SK-N-SH (cell line): Measurements from ENCODE around the gene TMEM50B. TPM values are rescaled to one million over a fixed set of nuclear protein-coding genes. Genes with fewer than 3 reads are reported as not detected.

ENCODE experiments used
- CTCF ChIA-PET: fragments of 300-600, 350-600 bp; formaldehyde crosslinking; extraction: SDS; loops from one replicate; lab custom pipeline; 2021; lab: Yijun Ruan, JAX
- POLR2A ChIA-PET: fragments of 350-600 bp; sonication (Branson Sonifier 250); formaldehyde crosslinking; extraction: SDS; loops from one replicate; lab custom pipeline; 2020; ENCODE audit warnings: antibody characterized with exemption, inconsistent platforms; lab: Yijun Ruan, JAX
- DNase-seq: peaks from one replicate; pipeline ENCODE4 v3.0.0; 2012
- H2AFZ ChIP-seq: fragments of 200-600 bp; sonication (generic); 2 replicates; pipeline ENCODE4 v1.8.1; 2016; ENCODE audit warnings: antibody characterized with exemption, mild to moderate bottlenecking, low read depth
- H3F3A ChIP-seq: fragments of 200-600 bp; sonication (generic); replicated peaks from 2 replicates; pipeline ENCODE3; 2016; ENCODE audit warnings: antibody characterized with exemption, mild to moderate bottlenecking; ENCODE audit not compliant: insufficient read depth
- H3K27ac ChIP-seq, 2 experiments: fragments of 200-500 bp in 1 of 2; fragments of 200-600 bp in 1 of 2; sonication (Bioruptor generic) in 1 of 2; sonication (generic), shearing (Covaris generic) in 1 of 2; 2 replicates each; pipeline versions ENCODE4 v1.5.1 to v1.6.1; 2014 to 2016; ENCODE audit warnings: low read depth in 2 of 2, inconsistent platforms in 1 of 2, low read length in 1 of 2, mild to moderate bottlenecking in 1 of 2, mixed read lengths in 1 of 2
- H3K27me3 ChIP-seq: fragments of 200-600 bp; sonication (generic), shearing (Covaris generic); 2 replicates; pipeline ENCODE4 v1.6.1; 2016; ENCODE audit warnings: mixed run types; ENCODE audit not compliant: insufficient read depth
- H3K36me3 ChIP-seq, 2 experiments: fragments of 200-500 bp in 1 of 2; fragments of 200-600 bp in 1 of 2; sonication (Bioruptor generic) in 1 of 2; sonication (generic) in 1 of 2; replicated peaks in 1 of 2; 2 replicates each; pipeline versions ENCODE3 to v1.5.1; 2014 to 2016; ENCODE audit warnings: low read length in 1 of 2, mild to moderate bottlenecking in 1 of 2; ENCODE audit not compliant: insufficient read depth in 2 of 2, control insufficient read depth in 1 of 2
- H3K4me1 ChIP-seq, 2 experiments: fragments of 200-500 bp in 1 of 2; fragments of 200-600 bp in 1 of 2; sonication (Bioruptor generic) in 1 of 2; sonication (generic), shearing (Covaris generic) in 1 of 2; 2 replicates each; pipeline versions ENCODE4 v1.5.1 to v1.6.1; 2014 to 2016; ENCODE audit warnings: low read depth in 1 of 2, low read length in 1 of 2, mixed run types in 1 of 2; ENCODE audit not compliant: insufficient read depth in 2 of 2, control insufficient read depth in 1 of 2
- H3K4me2 ChIP-seq: fragments of 200-600 bp; sonication (generic), shearing (Covaris generic); 2 replicates; pipeline ENCODE4 v1.6.1; 2017; ENCODE audit warnings: mixed run types
- H3K4me3 ChIP-seq, 2 experiments: fragments of 200-500 bp in 1 of 2; fragments of 200-600 bp in 1 of 2; sonication (Bioruptor generic) in 1 of 2; sonication (generic), shearing (Covaris generic) in 1 of 2; 2 replicates each; pipeline versions ENCODE4 v1.5.1 to v1.8.1; 2014 to 2016; ENCODE audit warnings: low read depth in 2 of 2, inconsistent platforms in 1 of 2, low read length in 1 of 2, mild to moderate bottlenecking in 1 of 2, mixed read lengths in 1 of 2, moderate library complexity in 1 of 2
- H3K79me2 ChIP-seq: fragments of 200-600 bp; sonication (generic); 2 replicates; pipeline ENCODE4 v1.8.1; 2017; ENCODE audit warnings: mild to moderate bottlenecking; ENCODE audit not compliant: insufficient read depth
- H3K9ac ChIP-seq: fragments of 200-600 bp; sonication (generic); 2 replicates; pipeline ENCODE4 v1.6.1; 2017; ENCODE audit warnings: mixed run types
- H3K9me2 ChIP-seq: fragments of 200-600 bp; sonication (generic); 2 replicates; pipeline ENCODE4 v1.6.1; 2017; ENCODE audit warnings: mixed run types
- H3K9me3 ChIP-seq: fragments of 200-600 bp; sonication (generic); 2 replicates; pipeline ENCODE4 v1.6.1; 2017; ENCODE audit warnings: mixed run types, mild to moderate bottlenecking, moderate library complexity
- H4K20me1 ChIP-seq: fragments of 200-600 bp; sonication (generic); 2 replicates; pipeline ENCODE4 v1.6.1; 2017; ENCODE audit warnings: mild to moderate bottlenecking, mixed run types; ENCODE audit not compliant: insufficient read depth
- CHD2 ChIP-seq: fragments of 150-350 bp; IDR thresholded peaks from 2 replicates; pipeline ENCODE4 v1.6.1; 2018; ENCODE audit warnings: low read length; ENCODE audit not compliant: partially characterized antibody
- ELF1 ChIP-seq: IDR thresholded peaks from 2 replicates; pipeline ENCODE4 v1.4.0; 2012
- EP300 ChIP-seq, 2 experiments: IDR thresholded peaks; 2 replicates each; pipeline versions ENCODE4 v1.4.0 to v1.6.1; 2012; ENCODE audit warnings: borderline replicate concordance in 1 of 2, low read depth in 1 of 2, low read length in 1 of 2
- EZH2phosphoT487 ChIP-seq: fragments of 200-600 bp; sonication (generic); IDR thresholded peaks from 2 replicates; pipeline ENCODE4 v1.6.1; 2017; ENCODE audit warnings: low read depth, mixed run types, mild to moderate bottlenecking, antibody characterized with exemption, moderate library complexity, borderline replicate concordance
- FOSL2 ChIP-seq: IDR thresholded peaks from 2 replicates; pipeline ENCODE4 v1.4.0; 2012; ENCODE audit warnings: low read depth, mild to moderate bottlenecking, moderate library complexity, borderline replicate concordance
- FOXJ3 ChIP-seq: sonication (generic); formaldehyde crosslinking; IDR thresholded peaks from 2 replicates; pipeline ENCODE4 v1.5.1; 2020; ENCODE audit warnings: mild to moderate bottlenecking, missing genetic modification reagents
- FOXM1 ChIP-seq: IDR thresholded peaks from 2 replicates; pipeline ENCODE4 v1.4.0; 2012; ENCODE audit warnings: low read depth, mild to moderate bottlenecking
- MEF2A ChIP-seq: IDR thresholded peaks from 2 replicates; pipeline ENCODE4 v1.4.0; 2012; ENCODE audit warnings: low read depth, borderline replicate concordance
- MXI1 ChIP-seq: IDR thresholded peaks from 2 replicates; pipeline ENCODE4 v1.6.1; 2012; ENCODE audit warnings: mild to moderate bottlenecking, low read depth, low read length, improper control_type of control experiment
- PBX3 ChIP-seq: IDR thresholded peaks from 2 replicates; pipeline ENCODE4; 2012
- POLR2AphosphoS5 ChIP-seq: IDR thresholded peaks from 2 replicates; pipeline ENCODE4 v1.6.1; 2012; ENCODE audit warnings: low read depth, low read length
- RCOR1 ChIP-seq: fragments of 150-350 bp; IDR thresholded peaks from 2 replicates; pipeline ENCODE4 v1.6.1; 2017; ENCODE audit warnings: antibody characterized with exemption, low read length
- RFX5 ChIP-seq: IDR thresholded peaks from 2 replicates; pipeline ENCODE4 v1.6.1; 2012; ENCODE audit warnings: mild to moderate bottlenecking, improper control_type of control experiment, low read length
- TAF1 ChIP-seq: IDR thresholded peaks from 2 replicates; pipeline ENCODE4 v1.6.1; 2012; ENCODE audit warnings: low read depth, mild to moderate bottlenecking, low read length, moderate library complexity, borderline replicate concordance
- TEAD4 ChIP-seq: IDR thresholded peaks from 2 replicates; pipeline ENCODE4 v1.4.0; 2012; ENCODE audit warnings: mild to moderate bottlenecking, borderline replicate concordance; ENCODE audit not compliant: insufficient read depth
- USF2 ChIP-seq: fragments of 150-350 bp; IDR thresholded peaks from 2 replicates; pipeline ENCODE4 v1.6.1; 2017; ENCODE audit warnings: antibody characterized with exemption, low read length, low read depth, borderline replicate concordance
- WGBS: methylation state at CpG from one replicate; pipeline ENCODE4 v1.1.6; 2017; ENCODE audit warnings: low lambda C conversion rate; 5-methylcytosine and 5-hydroxymethylcytosine counted together
- polyA plus RNA-seq, 3 experiments: library from polyadenylated mRNA; depleted of rRNA; stranded (reverse); fragments of >200 nt; gene quantifications; 2 replicates each; pipeline ENCODE4 v1.2.3, GENCODE V29; 2012
- TF ChIP-seq, protein P1 (sequence below): fragments of 200-600 bp; sonication (generic); IDR thresholded peaks from 2 replicates; pipeline ENCODE4 v1.6.1; 2017; ENCODE audit warnings: antibody characterized with exemption, mild to moderate bottlenecking, moderate library complexity
- TF ChIP-seq, protein P2 (sequence below): IDR thresholded peaks from 2 replicates; pipeline ENCODE4 v1.4.0; 2012; ENCODE audit warnings: low read depth
- TF ChIP-seq, protein P3 (sequence below): IDR thresholded peaks from 2 replicates; pipeline ENCODE4 v1.4.0; 2012; ENCODE audit warnings: low read depth, borderline replicate concordance
- TF ChIP-seq, protein P4 (sequence below): IDR thresholded peaks from 2 replicates; pipeline ENCODE4 v1.4.0; 2012; ENCODE audit warnings: low read depth, borderline replicate concordance

TMEM50B gene
- polyA plus RNA-seq, 1 of the 3 experiments (the other 2 are of a cell fraction), result 27.3 TPM

- Histone ChIP-seq H3K4me2 (peak overlapping the region; percentile 83), H3K9me3 (no peaks in the 10 kb centered on the region), H3K27me3 (no peaks in the 10 kb centered on the region), H4K20me1 (peaks cover 35% of the 10 kb centered on the region), H3K27ac (peak overlapping the region; percentile 77 to 81), H3K4me1 (peaks cover 7% of the 10 kb centered on the region in 2 experiments; a peak in 1 of 4 replicates), H3K9me2 (no peaks in the 10 kb centered on the region), H3K9ac (peak overlapping the region; percentile 92), H3F3A (peaks cover 30% of the 10 kb centered on the region), H3K4me3 (peak overlapping the region; percentile 67 to 78), H3K79me2 (peaks cover 55% of the 10 kb centered on the region), H2AFZ (no peak overlapping the region), H3K36me3 (peaks cover 0 to 16% of the 10 kb centered on the region in 2 experiments)
- 22% methylated on average over 17 of the region's 47 CpGs for WGBS
- POLR2A ChIA-PET, result interaction anchor here (0.6 to 1.2 kb wide), 2 partner anchors 40 to 76 kb away, joined by 3 to 7 read pairs; partner anchors contain the start of gene TMEM50B
- TF ChIP-seq, protein P1, sequence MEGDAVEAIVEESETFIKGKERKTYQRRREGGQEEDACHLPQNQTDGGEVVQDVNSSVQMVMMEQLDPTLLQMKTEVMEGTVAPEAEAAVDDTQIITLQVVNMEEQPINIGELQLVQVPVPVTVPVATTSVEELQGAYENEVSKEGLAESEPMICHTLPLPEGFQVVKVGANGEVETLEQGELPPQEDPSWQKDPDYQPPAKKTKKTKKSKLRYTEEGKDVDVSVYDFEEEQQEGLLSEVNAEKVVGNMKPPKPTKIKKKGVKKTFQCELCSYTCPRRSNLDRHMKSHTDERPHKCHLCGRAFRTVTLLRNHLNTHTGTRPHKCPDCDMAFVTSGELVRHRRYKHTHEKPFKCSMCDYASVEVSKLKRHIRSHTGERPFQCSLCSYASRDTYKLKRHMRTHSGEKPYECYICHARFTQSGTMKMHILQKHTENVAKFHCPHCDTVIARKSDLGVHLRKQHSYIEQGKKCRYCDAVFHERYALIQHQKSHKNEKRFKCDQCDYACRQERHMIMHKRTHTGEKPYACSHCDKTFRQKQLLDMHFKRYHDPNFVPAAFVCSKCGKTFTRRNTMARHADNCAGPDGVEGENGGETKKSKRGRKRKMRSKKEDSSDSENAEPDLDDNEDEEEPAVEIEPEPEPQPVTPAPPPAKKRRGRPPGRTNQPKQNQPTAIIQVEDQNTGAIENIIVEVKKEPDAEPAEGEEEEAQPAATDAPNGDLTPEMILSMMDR, result no peak
- TF ChIP-seq, protein P2, sequence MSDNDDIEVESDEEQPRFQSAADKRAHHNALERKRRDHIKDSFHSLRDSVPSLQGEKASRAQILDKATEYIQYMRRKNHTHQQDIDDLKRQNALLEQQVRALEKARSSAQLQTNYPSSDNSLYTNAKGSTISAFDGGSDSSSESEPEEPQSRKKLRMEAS, result 0 out of 2 replicates have a peak, but pooled peaks have one; percentile 11
- TF ChIP-seq MXI1 (no peak), FOXM1 (no peak), RCOR1 (peak; percentile 11; the same call in 1 of the 2 replicates), USF2 (no peak), ELF1 (no peak), RFX5 (no peak), CHD2 (peak; percentile 48), MEF2A (no peak), TAF1 (0 out of 2 replicates have a peak, but pooled peaks have one; percentile 14), FOXJ3 (CRISPR knock-in tag) (no peak), FOSL2 (no peak), EP300 (IDR thresholded peaks at IDR 0.05; ENCODE audit: borderline replicate concordance in 1 of 2, low read depth in 1 of 2, low read length in 1 of 2) (no peak), TEAD4 (no peak), POLR2AphosphoS5 (no peak), PBX3 (no peak), EZH2phosphoT487 (no peak)
- TF ChIP-seq, protein P3, sequence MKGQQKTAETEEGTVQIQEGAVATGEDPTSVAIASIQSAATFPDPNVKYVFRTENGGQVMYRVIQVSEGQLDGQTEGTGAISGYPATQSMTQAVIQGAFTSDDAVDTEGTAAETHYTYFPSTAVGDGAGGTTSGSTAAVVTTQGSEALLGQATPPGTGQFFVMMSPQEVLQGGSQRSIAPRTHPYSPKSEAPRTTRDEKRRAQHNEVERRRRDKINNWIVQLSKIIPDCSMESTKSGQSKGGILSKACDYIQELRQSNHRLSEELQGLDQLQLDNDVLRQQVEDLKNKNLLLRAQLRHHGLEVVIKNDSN, result no peak
- TF ChIP-seq, protein P4, sequence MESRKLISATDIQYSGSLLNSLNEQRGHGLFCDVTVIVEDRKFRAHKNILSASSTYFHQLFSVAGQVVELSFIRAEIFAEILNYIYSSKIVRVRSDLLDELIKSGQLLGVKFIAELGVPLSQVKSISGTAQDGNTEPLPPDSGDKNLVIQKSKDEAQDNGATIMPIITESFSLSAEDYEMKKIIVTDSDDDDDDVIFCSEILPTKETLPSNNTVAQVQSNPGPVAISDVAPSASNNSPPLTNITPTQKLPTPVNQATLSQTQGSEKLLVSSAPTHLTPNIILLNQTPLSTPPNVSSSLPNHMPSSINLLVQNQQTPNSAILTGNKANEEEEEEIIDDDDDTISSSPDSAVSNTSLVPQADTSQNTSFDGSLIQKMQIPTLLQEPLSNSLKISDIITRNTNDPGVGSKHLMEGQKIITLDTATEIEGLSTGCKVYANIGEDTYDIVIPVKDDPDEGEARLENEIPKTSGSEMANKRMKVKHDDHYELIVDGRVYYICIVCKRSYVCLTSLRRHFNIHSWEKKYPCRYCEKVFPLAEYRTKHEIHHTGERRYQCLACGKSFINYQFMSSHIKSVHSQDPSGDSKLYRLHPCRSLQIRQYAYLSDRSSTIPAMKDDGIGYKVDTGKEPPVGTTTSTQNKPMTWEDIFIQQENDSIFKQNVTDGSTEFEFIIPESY, result no peak
- CTCF ChIA-PET, result interaction anchor here (1.3 to 3.3 kb wide), 3 partner anchors 43 to 210 kb away, joined by 3 to 12 read pairs (median 5); no protein-coding TSS in a partner anchor
- peak; percentile 76 for DNase-seq
These were observed 75.8 kb downstream of the TMEM50B start for GRCh38 chr21:33403786-33404585.
